ENCODE measurements around the gene RC3H1.
A peak's percentile ranks its signal among the peaks of the same experiment; 100 is the strongest.

The RC3H1 gene

GRCh38 chr1:173914366-173914871 is 107.7 kb downstream of the RC3H1 start:
- Histone ChIP-seq H3K4me3 (replicated peaks; ENCODE audit: insufficient read depth, low read length) (no peak overlapping the region), H3K27me3 (ENCODE audit: insufficient read depth, poor library complexity, severe bottlenecking) (no peaks in the 10 kb centered on the region), H3K27ac (replicated peaks) (no peak overlapping the region)
- peak; percentile 12 to 51 for DNase-seq (ENCODE audit: low read depth in 1 of 2, low spot score in 1 of 2)
- TF ChIP-seq SPI1 (IDR thresholded peaks at IDR 0.05; ENCODE audit: borderline replicate concordance, low read depth): no peak
- peak; percentile 72 for TF ChIP-seq CTCF (IDR thresholded peaks at IDR 0.05; ENCODE audit: insufficient read depth, low read length)

- TF ChIP-seq POLR2AphosphoS5 (IDR thresholded peaks at IDR 0.05; ENCODE audit: low read depth): no peak
- TF ChIP-seq REST (IDR thresholded peaks at IDR 0.05; ENCODE audit: insufficient replicate concordance, low read depth): no peak
- no peak for TF ChIP-seq GABPA (IDR thresholded peaks at IDR 0.05; ENCODE audit: low read depth)
- TF ChIP-seq CTCF (IDR thresholded peaks at IDR 0.05; ENCODE audit: insufficient read depth, low read length): no peak
- TF ChIP-seq SPI1 (IDR thresholded peaks at IDR 0.05; ENCODE audit: borderline replicate concordance, low read depth): no peak
- no peak overlapping the region for H3K27ac ChIP-seq (replicated peaks)
- H3K4me3 ChIP-seq (replicated peaks; ENCODE audit: insufficient read depth, low read length): no peak overlapping the region
- DNase-seq (ENCODE audit: low read depth in 1 of 2, low spot score in 1 of 2): no peak
- no peaks in the 10 kb centered on the region for H3K27me3 ChIP-seq (ENCODE audit: insufficient read depth, poor library complexity, severe bottlenecking)
Observed at GRCh38 chr1:173913111-173913510, 109.0 kb downstream of the RC3H1 start.

GRCh38 chr1:173903827-173904531 is 118.2 kb downstream of the RC3H1 start:
- no peak for TF ChIP-seq REST (IDR thresholded peaks at IDR 0.05; ENCODE audit: insufficient replicate concordance, low read depth)
- TF ChIP-seq POLR2AphosphoS5 (IDR thresholded peaks at IDR 0.05; ENCODE audit: low read depth): no peak
- TF ChIP-seq CTCF (IDR thresholded peaks at IDR 0.05; ENCODE audit: insufficient read depth, low read length): no peak
- TF ChIP-seq SPI1 (IDR thresholded peaks at IDR 0.05; ENCODE audit: borderline replicate concordance, low read depth): no peak
- no peak for TF ChIP-seq GABPA (IDR thresholded peaks at IDR 0.05; ENCODE audit: low read depth)
- H3K27ac ChIP-seq (replicated peaks): no peak overlapping the region
- H3K27me3 ChIP-seq (ENCODE audit: insufficient read depth, poor library complexity, severe bottlenecking): no peaks in the 10 kb centered on the region
- no peak for DNase-seq (ENCODE audit: low read depth in 1 of 2, low spot score in 1 of 2)
- no peak overlapping the region for H3K4me3 ChIP-seq (replicated peaks; ENCODE audit: insufficient read depth, low read length)

- no peak overlapping the region for H3K4me3 ChIP-seq (replicated peaks; ENCODE audit: insufficient read depth, low read length)
- DNase-seq (ENCODE audit: low read depth in 1 of 2, low spot score in 1 of 2): no peak
- no peaks in the 10 kb centered on the region for H3K27me3 ChIP-seq (ENCODE audit: insufficient read depth, poor library complexity, severe bottlenecking)
- H3K27ac ChIP-seq (replicated peaks): no peak overlapping the region
- TF ChIP-seq POLR2AphosphoS5 (IDR thresholded peaks at IDR 0.05; ENCODE audit: low read depth) (no peak), GABPA (IDR thresholded peaks at IDR 0.05; ENCODE audit: low read depth) (no peak), REST (IDR thresholded peaks at IDR 0.05; ENCODE audit: insufficient replicate concordance, low read depth) (no peak)
Observed at GRCh38 chr1:173900992-173901391, 121.2 kb downstream of the RC3H1 start.
